ENCODE measurements around the gene AFAP1L2.

DNA sequence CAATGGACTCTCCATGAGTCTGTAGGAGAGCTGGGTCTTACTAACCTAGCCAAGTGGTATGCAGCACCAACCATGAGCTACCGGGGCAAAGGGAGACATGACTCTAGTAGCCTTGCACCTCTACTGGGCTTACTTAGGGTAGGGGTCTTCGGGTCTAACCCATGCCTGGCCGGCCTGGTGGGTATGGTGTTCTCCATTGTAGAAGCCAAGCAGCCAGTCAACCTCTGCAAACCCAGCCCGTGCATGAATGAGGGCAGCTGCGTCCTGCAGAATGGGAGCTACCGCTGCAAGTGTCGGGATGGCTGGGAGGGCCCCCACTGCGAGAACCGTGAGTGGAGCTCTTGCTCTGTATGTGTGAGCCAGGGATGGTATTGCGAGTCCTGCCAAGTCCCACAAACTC, 114.3 kb downstream of the AFAP1L2 start:
- TF ChIP-seq ZSCAN29 (IDR thresholded peaks at IDR 0.05) (no peak), KDM5B (IDR thresholded peaks at IDR 0.05; ENCODE audit: insufficient replicate concordance, low read depth, low read length) (no peak), NR2C2 (CRISPR knock-in tag; IDR thresholded peaks at IDR 0.05) (no peak), NR2C2 (tag; IDR thresholded peaks at IDR 0.05) (no peak)

Data from K562 (cell line).